ENCODE results near the gene PIM1. TPM values are rescaled to one million over a fixed set of nuclear protein-coding genes. Genes with fewer than 3 reads are reported as not detected.
"Not testable (repeated sequence)": the region's sequence is repeated elsewhere in the genome, so short reads cannot be mapped to it uniquely, and the experiment has no call there.

PIM1 gene
- polyA plus RNA-seq, 1 donor = 35.8 TPM

- DNase-seq (ENCODE audit: low read depth) = no peak
Observed at GRCh38 chr6:37188962-37189510, 19.1 kb downstream of the PIM1 start.

- no peak for DNase-seq (ENCODE audit: low read depth)
Observed at GRCh38 chr6:37190159-37190535, 20.2 kb downstream of the PIM1 start.

- no peak for DNase-seq (ENCODE audit: low read depth)
Observed at GRCh38 chr6:37192666-37193065, 22.7 kb downstream of the PIM1 start.

GRCh38 chr6:37194886-37195285, 24.9 kb downstream of the PIM1 start:
- DNase-seq (ENCODE audit: low read depth) = not testable (repeated sequence)

GRCh38 chr6:37196451-37196850, 26.5 kb downstream of the PIM1 start:
- not testable (repeated sequence) for DNase-seq (ENCODE audit: low read depth)

- no peak for DNase-seq (ENCODE audit: low read depth)
Observed at GRCh38 chr6:37200085-37200484, 30.1 kb downstream of the PIM1 start.

GRCh38 chr6:37201726-37202125, 31.8 kb downstream of the PIM1 start:
- DNase-seq (ENCODE audit: low read depth) = no peak

GRCh38 chr6:37202788-37203491, 33.0 kb downstream of the PIM1 start:
- no peak for DNase-seq (ENCODE audit: low read depth)

- no peak for DNase-seq (ENCODE audit: low read depth)
Observed at GRCh38 chr6:37204014-37204751, 34.2 kb downstream of the PIM1 start.

- no peak for DNase-seq (ENCODE audit: low read depth)
Observed at GRCh38 chr6:37205175-37205996, 35.4 kb downstream of the PIM1 start.

GRCh38 chr6:37205997-37206340, 36.0 kb downstream of the PIM1 start:
- no peak for DNase-seq (ENCODE audit: low read depth)

- DNase-seq (ENCODE audit: low read depth) = no peak
Observed at GRCh38 chr6:37206622-37207021, 36.7 kb downstream of the PIM1 start.

- no peak for DNase-seq (ENCODE audit: low read depth)
Observed at GRCh38 chr6:37207903-37208456, 38.0 kb downstream of the PIM1 start.

- DNase-seq (ENCODE audit: low read depth) = no peak
Observed at GRCh38 chr6:37208793-37209192, 38.8 kb downstream of the PIM1 start.

GRCh38 chr6:37209461-37210205, 39.7 kb downstream of the PIM1 start:
- DNase-seq (ENCODE audit: low read depth) = no peak

GRCh38 chr6:37210313-37210968, 40.5 kb downstream of the PIM1 start:
- peak; percentile 67 for DNase-seq (ENCODE audit: low read depth)

- DNase-seq (ENCODE audit: low read depth) = no peak
Observed at GRCh38 chr6:37212268-37212667, 42.3 kb downstream of the PIM1 start.

GRCh38 chr6:37218061-37218460, 48.1 kb downstream of the PIM1 start:
- no peak for DNase-seq (ENCODE audit: low read depth)

GRCh38 chr6:37218511-37218910, 48.6 kb downstream of the PIM1 start:
- no peak for DNase-seq (ENCODE audit: low read depth)

GRCh38 chr6:37221585-37222124, 51.7 kb downstream of the PIM1 start:
- DNase-seq (ENCODE audit: low read depth) = no peak

Measured in forelimb muscle (tissue), 1 donor.